Measurements from ENCODE around the gene BAZ2B.

DNA sequence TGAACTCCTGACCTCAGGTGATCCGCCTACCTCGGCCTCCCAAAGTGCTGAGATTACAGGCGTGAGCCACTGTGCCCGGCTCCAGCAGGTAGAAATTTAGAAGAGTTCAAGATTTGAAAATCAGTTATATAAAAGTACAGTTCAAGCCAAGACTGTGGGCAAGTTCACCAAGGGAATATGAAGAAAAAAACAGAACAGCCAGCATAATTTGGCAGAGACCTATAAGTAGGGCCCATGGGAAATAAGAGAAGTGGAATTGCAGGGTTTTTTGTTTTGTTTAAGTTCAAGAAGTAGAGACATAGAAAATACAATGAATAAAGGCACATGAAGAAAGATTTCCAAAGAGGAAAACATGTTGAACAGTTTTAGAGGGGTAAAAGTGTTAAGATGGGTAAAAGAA, 57.9 kb downstream of the BAZ2B start:
- TF ChIP-seq, protein P1, sequence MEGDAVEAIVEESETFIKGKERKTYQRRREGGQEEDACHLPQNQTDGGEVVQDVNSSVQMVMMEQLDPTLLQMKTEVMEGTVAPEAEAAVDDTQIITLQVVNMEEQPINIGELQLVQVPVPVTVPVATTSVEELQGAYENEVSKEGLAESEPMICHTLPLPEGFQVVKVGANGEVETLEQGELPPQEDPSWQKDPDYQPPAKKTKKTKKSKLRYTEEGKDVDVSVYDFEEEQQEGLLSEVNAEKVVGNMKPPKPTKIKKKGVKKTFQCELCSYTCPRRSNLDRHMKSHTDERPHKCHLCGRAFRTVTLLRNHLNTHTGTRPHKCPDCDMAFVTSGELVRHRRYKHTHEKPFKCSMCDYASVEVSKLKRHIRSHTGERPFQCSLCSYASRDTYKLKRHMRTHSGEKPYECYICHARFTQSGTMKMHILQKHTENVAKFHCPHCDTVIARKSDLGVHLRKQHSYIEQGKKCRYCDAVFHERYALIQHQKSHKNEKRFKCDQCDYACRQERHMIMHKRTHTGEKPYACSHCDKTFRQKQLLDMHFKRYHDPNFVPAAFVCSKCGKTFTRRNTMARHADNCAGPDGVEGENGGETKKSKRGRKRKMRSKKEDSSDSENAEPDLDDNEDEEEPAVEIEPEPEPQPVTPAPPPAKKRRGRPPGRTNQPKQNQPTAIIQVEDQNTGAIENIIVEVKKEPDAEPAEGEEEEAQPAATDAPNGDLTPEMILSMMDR (IDR thresholded peaks at IDR 0.05; ENCODE audit: borderline replicate concordance, extremely low read depth, low read length, poor library complexity, severe bottlenecking): no peak
- no peak for TF ChIP-seq EZH2 (IDR thresholded peaks at IDR 0.05; ENCODE audit: borderline replicate concordance, low read depth, low read length, severe bottlenecking)
